Erythroblast (primary cell): Measurements from ENCODE around the gene FLT1.

Source experiments
- GATA1 ChIP-seq: IDR thresholded peaks from 2 replicates; pipeline ENCODE4 v1.6.1; 2011; ENCODE audit warnings: low read depth, mild to moderate bottlenecking, control low read depth, low read length, moderate library complexity
- POLR2A ChIP-seq: IDR thresholded peaks from 2 replicates; pipeline ENCODE4 v1.6.1; 2011; ENCODE audit warnings: mild to moderate bottlenecking, low read length

DNA sequence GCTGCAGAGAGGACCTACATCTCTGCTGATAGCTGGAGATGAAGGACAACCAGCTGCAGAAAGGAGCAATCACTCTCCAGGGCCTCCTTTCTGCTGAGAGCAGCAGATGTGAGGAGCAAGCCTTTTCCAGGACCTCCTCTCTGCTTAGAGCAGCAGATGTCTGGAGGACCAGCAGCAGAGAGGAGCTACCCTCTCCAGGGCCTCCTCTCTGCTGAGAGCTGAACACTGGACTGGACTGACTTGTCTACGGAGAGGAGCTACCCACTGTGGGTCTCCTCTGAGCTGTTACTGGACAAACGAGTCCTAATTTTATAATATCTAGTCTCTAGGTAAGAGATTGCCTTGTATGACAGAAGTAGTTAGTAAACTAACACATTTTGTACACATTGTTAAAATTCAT, 40.8 kb upstream of the FLT1 start:
- TF ChIP-seq POLR2A (no peak), GATA1 (no peak)
